Measurements from ENCODE around the gene ENO3.

GRCh38 chr17:4953451-4953961 lies 2.6 kb downstream of the ENO3 start:
- TF ChIP-seq NR2F1 (conservative IDR thresholded peaks at IDR 0.05) (no peak), SIN3A (IDR thresholded peaks at IDR 0.05; ENCODE audit: low read depth, low read length) (no peak)
- TF ChIP-seq, protein P1, sequence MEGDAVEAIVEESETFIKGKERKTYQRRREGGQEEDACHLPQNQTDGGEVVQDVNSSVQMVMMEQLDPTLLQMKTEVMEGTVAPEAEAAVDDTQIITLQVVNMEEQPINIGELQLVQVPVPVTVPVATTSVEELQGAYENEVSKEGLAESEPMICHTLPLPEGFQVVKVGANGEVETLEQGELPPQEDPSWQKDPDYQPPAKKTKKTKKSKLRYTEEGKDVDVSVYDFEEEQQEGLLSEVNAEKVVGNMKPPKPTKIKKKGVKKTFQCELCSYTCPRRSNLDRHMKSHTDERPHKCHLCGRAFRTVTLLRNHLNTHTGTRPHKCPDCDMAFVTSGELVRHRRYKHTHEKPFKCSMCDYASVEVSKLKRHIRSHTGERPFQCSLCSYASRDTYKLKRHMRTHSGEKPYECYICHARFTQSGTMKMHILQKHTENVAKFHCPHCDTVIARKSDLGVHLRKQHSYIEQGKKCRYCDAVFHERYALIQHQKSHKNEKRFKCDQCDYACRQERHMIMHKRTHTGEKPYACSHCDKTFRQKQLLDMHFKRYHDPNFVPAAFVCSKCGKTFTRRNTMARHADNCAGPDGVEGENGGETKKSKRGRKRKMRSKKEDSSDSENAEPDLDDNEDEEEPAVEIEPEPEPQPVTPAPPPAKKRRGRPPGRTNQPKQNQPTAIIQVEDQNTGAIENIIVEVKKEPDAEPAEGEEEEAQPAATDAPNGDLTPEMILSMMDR (IDR thresholded peaks at IDR 0.05 in 2 of 3, conservative IDR thresholded peaks at IDR 0.05 in 1 of 3; ENCODE audit: control insufficient read depth in 2 of 3, extremely low read depth in 1 of 3, insufficient read depth in 1 of 3, low read depth in 3 of 3, low read length in 3 of 3) = no peak
